Diencephalon (tissue), 1 donor: ENCODE data around the gene KIF26A. TPM values are rescaled to one million over a fixed set of nuclear protein-coding genes. Genes with fewer than 3 reads are reported as not detected.

Source experiments
- small RNA-seq: library from RNA; depleted of rRNA; stranded (forward); fragments of <200 nt; gene quantifications from one replicate; pipeline ENCODE3, GENCODE V24; 2014
- total RNA-seq: library from RNA; depleted of rRNA; stranded (reverse); fragments of >200 nt; gene quantifications from one replicate; pipeline ENCODE4 v1.2.3, GENCODE V29; 2014

The KIF26A gene
- total RNA-seq: 9.2 TPM

GRCh38 chr14:104138098-104138717 lies at the start of gene KIF26A:
KIF26A (plus strand) TSS chr14:104138587; CDS start chr14:104138723, 136 bp downstream.

Small RNAs within 50 kb of the gene (small RNA-seq; reads per million reads assigned to genes)
- 11.5 reads per million, percentile 94 among the genes with 10 or more reads in this experiment for gene MIR203A

Other genes starting within 250 kb of the KIF26A start
- 4.4 TPM for gene TDRD9, start 210.1 kb upstream of the KIF26A start, total RNA-seq
- gene RD3L, start 196.1 kb upstream of the KIF26A start, total RNA-seq: 1.2 TPM
- 0.46 TPM for gene ASPG, start 52.9 kb upstream of the KIF26A start, total RNA-seq